Mesenchymal stem cell (in vitro differentiated cells and primary cell): ENCODE data around the gene C11orf91.

Experiments used
- DNase-seq: peaks from one replicate; pipeline ENCODE4 v3.0.0-alpha.2; 2013
- H2AFZ ChIP-seq: one replicate; pipeline ENCODE4 v1.6.1; 2013; ENCODE audit warnings: low read depth, mild to moderate bottlenecking, control low read depth, inconsistent platforms, low read length, moderate library complexity
- H2AK5ac ChIP-seq: 2 replicates; pipeline ENCODE4 v1.6.1; 2013; ENCODE audit warnings: low read length, moderate library complexity, mild to moderate bottlenecking, inconsistent platforms; ENCODE audit not compliant: severe bottlenecking
- H2BK120ac ChIP-seq: one replicate; pipeline ENCODE4 v1.6.1; 2013; ENCODE audit warnings: low read depth, mild to moderate bottlenecking, inconsistent platforms, low read length, moderate library complexity
- H2BK12ac ChIP-seq, 2 experiments: one replicate each; pipeline ENCODE4 v1.6.1; 2013; ENCODE audit warnings: inconsistent platforms in 2 of 2, low read length in 2 of 2, mild to moderate bottlenecking in 2 of 2, moderate library complexity in 2 of 2, control low read depth in 1 of 2
- H2BK15ac ChIP-seq: one replicate; pipeline ENCODE4 v1.6.1; 2013; ENCODE audit warnings: mild to moderate bottlenecking, low read depth, inconsistent platforms; ENCODE audit not compliant: poor library complexity, severe bottlenecking
- H2BK5ac ChIP-seq: 2 replicates; pipeline ENCODE4 v1.6.1; 2013; ENCODE audit warnings: low read depth, mild to moderate bottlenecking, low read length, control low read depth, inconsistent platforms; ENCODE audit not compliant: poor library complexity, severe bottlenecking
- H3K14ac ChIP-seq, 2 experiments: one replicate each; pipeline ENCODE4 v1.6.1; 2013; ENCODE audit warnings: inconsistent platforms in 2 of 2, low read length in 2 of 2, control low read depth in 1 of 2, mild to moderate bottlenecking in 1 of 2, moderate library complexity in 1 of 2
- H3K18ac ChIP-seq, 2 experiments: one replicate each; pipeline ENCODE4 v1.6.1; 2013; ENCODE audit warnings: inconsistent platforms in 2 of 2, low read length in 2 of 2, control low read depth in 1 of 2, low read depth in 1 of 2, mild to moderate bottlenecking in 1 of 2
- H3K23ac ChIP-seq, 2 experiments: one replicate each; pipeline ENCODE4 v1.6.1; 2013; ENCODE audit warnings: inconsistent platforms in 2 of 2, low read length in 2 of 2, mild to moderate bottlenecking in 2 of 2, moderate library complexity in 2 of 2, control low read depth in 1 of 2
- H3K27ac ChIP-seq: 2 replicates; pipeline ENCODE4 v1.5.1; 2013; ENCODE audit warnings: mild to moderate bottlenecking, moderate library complexity, low read length, control low read depth, inconsistent platforms; ENCODE audit not compliant: poor library complexity, severe bottlenecking
- H3K27me3 ChIP-seq, 2 experiments: 2 replicates each; pipeline versions ENCODE4 v1.6.1 to v1.7.0; 2013; ENCODE audit warnings: low read length in 2 of 2, mild to moderate bottlenecking in 2 of 2, moderate library complexity in 2 of 2, control low read depth in 1 of 2, inconsistent platforms in 1 of 2; ENCODE audit not compliant: control insufficient read depth in 1 of 2, insufficient read depth in 1 of 2
- H3K36me3 ChIP-seq, 2 experiments: 2 replicates each; pipeline versions ENCODE4 v1.6.1 to v1.7.0; 2013; ENCODE audit warnings: low read length in 2 of 2, control low read depth in 1 of 2, inconsistent platforms in 1 of 2, low read depth in 1 of 2, mild to moderate bottlenecking in 1 of 2; ENCODE audit not compliant: insufficient read depth in 2 of 2, control insufficient read depth in 1 of 2
- H3K4ac ChIP-seq, 2 experiments: one replicate each; pipeline ENCODE4 v1.6.1; 2013; ENCODE audit warnings: inconsistent platforms in 2 of 2, low read length in 2 of 2, mild to moderate bottlenecking in 2 of 2, moderate library complexity in 2 of 2, control low read depth in 1 of 2, low read depth in 1 of 2
- H3K4me1 ChIP-seq: 2 replicates; pipeline ENCODE4 v1.6.1; 2013; ENCODE audit warnings: low read depth, low read length, control low read depth; ENCODE audit not compliant: control insufficient read depth, insufficient read depth
- H3K4me2 ChIP-seq: 2 replicates; pipeline ENCODE4 v1.6.1; 2013; ENCODE audit warnings: low read length, mild to moderate bottlenecking, inconsistent platforms; ENCODE audit not compliant: poor library complexity, severe bottlenecking
- H3K4me3 ChIP-seq, 2 experiments: 2 replicates each; pipeline versions ENCODE4 v1.5.1 to v1.7.0; 2013; ENCODE audit warnings: low read length in 2 of 2, mild to moderate bottlenecking in 2 of 2, control low read depth in 1 of 2, low read depth in 1 of 2; ENCODE audit not compliant: insufficient read depth in 1 of 2
- H3K79me1 ChIP-seq: replicated peaks from 2 replicates; pipeline ENCODE4 v1.6.1; 2013; ENCODE audit warnings: mild to moderate bottlenecking, control low read depth, low read length, inconsistent platforms; ENCODE audit not compliant: poor library complexity, severe bottlenecking
- H3K9ac ChIP-seq: 2 replicates; pipeline ENCODE4 v1.7.0; 2013; ENCODE audit warnings: mild to moderate bottlenecking, low read length, moderate library complexity
- H3K9me3 ChIP-seq: 2 replicates; pipeline ENCODE4 v1.7.0; 2013; ENCODE audit warnings: mild to moderate bottlenecking, low read length; ENCODE audit not compliant: control insufficient read depth
- H4K8ac ChIP-seq: one replicate; pipeline ENCODE4 v1.6.1; 2013; ENCODE audit warnings: inconsistent platforms, mild to moderate bottlenecking, low read length, moderate library complexity
- H4K91ac ChIP-seq: one replicate; pipeline ENCODE4 v1.6.1; 2013; ENCODE audit warnings: mild to moderate bottlenecking, low read length, inconsistent platforms
- WGBS: methylation state at CpG from one replicate; pipeline ENCODE4 v1.1.7; 2013; ENCODE audit warnings: mixed read lengths; 5-methylcytosine and 5-hydroxymethylcytosine counted together

Gene C11orf91

DNA sequence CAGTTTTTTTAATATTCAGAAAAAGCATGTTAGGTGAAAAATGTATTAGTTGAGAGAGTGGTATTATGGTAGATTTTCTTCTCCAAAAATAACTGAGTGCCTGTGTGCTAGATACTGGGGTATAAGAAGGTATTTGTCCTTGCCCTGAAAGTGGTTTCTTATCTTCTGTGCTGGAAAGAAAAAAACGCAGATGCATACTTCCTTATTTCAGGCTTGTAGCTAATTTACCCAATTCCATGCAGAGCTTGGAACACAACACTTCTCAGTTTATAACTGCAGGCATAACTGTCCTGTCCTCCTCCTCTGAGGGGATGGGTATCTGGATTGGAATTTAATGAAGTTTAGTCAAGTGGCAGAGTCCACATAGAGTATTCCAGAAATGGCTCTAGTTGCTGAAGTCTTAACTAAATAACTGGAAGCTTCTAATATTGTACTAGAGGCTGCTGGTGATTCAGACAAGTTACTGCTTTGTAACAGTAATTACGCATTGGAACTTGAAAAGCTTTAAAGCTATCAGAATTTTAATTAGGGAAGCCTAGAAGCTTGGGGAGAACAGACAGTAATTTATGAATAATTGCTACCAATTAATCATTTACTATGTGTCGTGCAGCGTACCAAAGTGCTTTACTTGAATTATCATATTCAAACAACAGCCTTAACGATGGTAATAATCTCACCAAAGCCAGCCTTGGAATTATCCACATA lies 12.7 kb upstream of the C11orf91 start:
- Histone ChIP-seq H4K8ac (no peak overlapping the region), H3K4me1 (no peaks in the 10 kb centered on the region)

DNA sequence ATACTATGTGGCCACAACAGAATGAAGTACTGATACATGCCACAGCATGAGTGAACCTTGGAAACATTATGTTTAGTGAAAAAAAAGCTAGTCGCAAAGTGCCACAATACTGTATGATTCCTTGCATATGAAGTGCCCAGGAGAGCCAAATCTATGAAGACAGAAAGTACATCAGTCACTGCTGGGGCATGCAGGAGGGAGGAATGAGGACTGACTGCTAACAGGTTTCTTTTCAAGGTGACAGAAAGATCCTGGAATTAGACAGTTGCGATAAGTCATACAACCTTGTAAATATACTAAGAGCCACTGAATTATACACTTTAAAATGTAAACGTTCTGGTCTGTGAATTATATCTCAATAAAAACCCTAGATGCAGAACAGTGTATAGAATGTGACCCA lies 11.8 kb upstream of the C11orf91 start:
- no peak overlapping the region for H2BK5ac ChIP-seq
- no peak overlapping the region for H3K4me3 ChIP-seq
- no peaks in the 10 kb centered on the region for H3K27me3 ChIP-seq
- no peak overlapping the region for H3K14ac ChIP-seq
- H3K4me2 ChIP-seq, result no peak overlapping the region
- peaks cover 19% of the 10 kb centered on the region for H3K79me1 ChIP-seq
- H2AK5ac ChIP-seq, result no peak overlapping the region
- no peak overlapping the region for H2AFZ ChIP-seq
- H3K27ac ChIP-seq, result no peak overlapping the region
- no peak overlapping the region for H2BK15ac ChIP-seq
- H4K8ac ChIP-seq, result no peak overlapping the region
- no peak overlapping the region for H2BK12ac ChIP-seq
- WGBS, result 97% methylated on average over 1 of the region's 3 CpGs
- peaks cover 1% of the 10 kb centered on the region for H3K4me1 ChIP-seq
- H3K9ac ChIP-seq, result no peak overlapping the region
- H3K18ac ChIP-seq, result no peak overlapping the region
- no peak for DNase-seq
- peaks cover 20 to 99% of the 10 kb centered on the region in 2 experiments for H3K36me3 ChIP-seq
- H4K91ac ChIP-seq, result no peak overlapping the region
- no peaks in the 10 kb centered on the region for H3K9me3 ChIP-seq
- no peak overlapping the region for H2BK120ac ChIP-seq
- H3K4ac ChIP-seq, result no peak overlapping the region
- no peak overlapping the region for H3K23ac ChIP-seq

More for the DNA sequence above, 12.7 kb upstream of the C11orf91 start:
- WGBS, result 95% methylated on average over 4 of the region's 5 CpGs
- Histone ChIP-seq H2BK5ac (no peak overlapping the region), H3K23ac (no peak overlapping the region), H3K4ac (no peak overlapping the region), H2AFZ (no peak overlapping the region), H2BK15ac (no peak overlapping the region), H3K18ac (no peak overlapping the region), H3K4me3 (no peak overlapping the region), H4K91ac (no peak overlapping the region), H3K14ac (no peak overlapping the region), H3K36me3 (peaks cover 14 to 98% of the 10 kb centered on the region in 2 experiments), H3K9me3 (no peaks in the 10 kb centered on the region), H2AK5ac (no peak overlapping the region), H3K79me1 (peaks cover 14% of the 10 kb centered on the region), H3K27ac (no peak overlapping the region), H3K9ac (no peak overlapping the region), H3K4me2 (no peak overlapping the region), H2BK120ac (no peak overlapping the region), H3K27me3 (no peaks in the 10 kb centered on the region), H2BK12ac (no peak overlapping the region)
- no peak for DNase-seq

DNA sequence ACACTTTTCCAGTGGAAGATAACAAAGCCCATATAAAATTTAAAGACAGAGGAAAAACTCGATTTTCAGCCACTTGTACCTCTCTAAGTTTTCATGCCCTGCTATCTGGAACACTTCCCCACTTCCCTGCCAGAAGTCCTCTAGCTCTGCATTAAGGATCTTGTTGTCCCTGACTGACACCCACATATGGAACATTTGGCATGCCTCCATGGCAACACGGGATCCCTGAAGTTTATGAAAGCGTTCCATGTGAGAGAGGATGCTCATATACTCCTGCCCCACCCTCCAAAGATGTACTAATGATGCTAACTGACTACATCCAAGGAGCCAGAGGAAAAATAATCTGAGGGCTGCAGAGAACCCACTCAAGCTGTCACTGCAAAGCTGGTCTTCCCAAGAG lies 8.8 kb upstream of the C11orf91 start:
- Histone ChIP-seq H2BK12ac (no peak overlapping the region), H3K4ac (no peak overlapping the region), H3K36me3 (peaks cover 25 to 99% of the 10 kb centered on the region in 2 experiments), H3K18ac (no peak overlapping the region), H4K8ac (no peak overlapping the region), H3K4me2 (no peak overlapping the region), H3K4me1 (peaks cover 2% of the 10 kb centered on the region), H4K91ac (no peak overlapping the region), H2BK120ac (no peak overlapping the region), H3K27me3 (no peaks in the 10 kb centered on the region), H3K79me1 (peaks cover 24% of the 10 kb centered on the region), H3K27ac (no peak overlapping the region), H2BK15ac (no peak overlapping the region), H2BK5ac (no peak overlapping the region), H3K14ac (no peak overlapping the region), H3K23ac (no peak overlapping the region), H3K9me3 (no peaks in the 10 kb centered on the region), H2AFZ (no peak overlapping the region), H2AK5ac (no peak overlapping the region), H3K9ac (no peak overlapping the region), H3K4me3 (no peak overlapping the region)
- WGBS, result 97% methylated on average over 3 of the region's 3 CpGs
- DNase-seq, result no peak

DNA sequence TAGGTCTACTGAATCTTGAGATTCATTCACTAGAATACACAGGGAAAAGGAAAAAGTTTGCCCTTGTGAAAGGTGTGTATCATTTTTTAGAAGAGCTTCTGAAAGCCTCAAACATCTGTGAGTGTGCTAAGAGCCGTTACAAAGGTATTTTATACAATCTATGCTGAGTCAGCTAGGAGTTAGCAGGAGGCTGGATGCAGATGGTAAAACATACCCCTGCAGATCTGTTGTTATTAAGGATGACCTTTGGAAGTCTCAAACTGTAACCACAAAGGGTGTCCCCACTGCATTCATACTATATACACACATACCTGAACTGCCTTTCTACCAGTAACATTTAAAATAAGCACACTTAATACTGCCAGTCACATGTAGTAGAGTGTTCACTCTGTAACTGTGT lies 8.4 kb upstream of the C11orf91 start:
- H2AK5ac ChIP-seq, result no peak overlapping the region
- 69% methylated on average over 1 of the region's 1 CpG for WGBS
- no peak overlapping the region for H3K9ac ChIP-seq
- H2AFZ ChIP-seq, result no peak overlapping the region
- no peak overlapping the region for H3K18ac ChIP-seq
- no peak overlapping the region for H4K91ac ChIP-seq
- H2BK5ac ChIP-seq, result no peak overlapping the region
- H3K23ac ChIP-seq, result no peak overlapping the region
- no peak overlapping the region for H3K4me2 ChIP-seq
- H3K79me1 ChIP-seq, result peaks cover 24% of the 10 kb centered on the region
- DNase-seq, result no peak
- H2BK15ac ChIP-seq, result no peak overlapping the region
- no peak overlapping the region for H3K14ac ChIP-seq
- H3K27ac ChIP-seq, result no peak overlapping the region
- H2BK12ac ChIP-seq, result no peak overlapping the region
- H3K36me3 ChIP-seq, result peaks cover 25 to 99% of the 10 kb centered on the region in 2 experiments
- H2BK120ac ChIP-seq, result no peak overlapping the region
- H3K27me3 ChIP-seq, result no peaks in the 10 kb centered on the region
- H4K8ac ChIP-seq, result no peak overlapping the region
- peaks cover 3% of the 10 kb centered on the region for H3K4me1 ChIP-seq
- no peak overlapping the region for H3K4ac ChIP-seq
- H3K4me3 ChIP-seq, result no peak overlapping the region
- no peaks in the 10 kb centered on the region for H3K9me3 ChIP-seq
